ENCODE measurements around the gene MACROD2.

DNA sequence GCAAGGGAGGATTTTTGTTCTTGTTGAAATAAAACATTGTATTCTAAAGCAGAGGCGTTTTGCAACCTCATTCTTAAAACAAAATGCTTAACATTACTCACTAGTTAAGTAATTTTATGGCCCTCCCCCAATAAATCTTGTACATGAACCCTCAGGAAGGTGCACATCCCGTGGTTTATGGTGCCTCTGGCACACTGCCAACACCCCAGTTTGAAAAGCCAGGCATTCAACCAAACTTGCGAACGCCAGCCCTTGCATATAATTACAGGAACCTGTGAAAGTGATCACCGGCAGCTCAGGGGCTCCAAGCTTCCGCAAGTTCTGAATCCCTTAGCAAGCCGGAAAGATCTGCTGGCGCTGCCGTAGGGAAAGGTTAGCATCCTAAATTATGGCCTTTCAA lies 1451.1 kb downstream of the MACROD2 start:
- TF ChIP-seq, protein P1, sequence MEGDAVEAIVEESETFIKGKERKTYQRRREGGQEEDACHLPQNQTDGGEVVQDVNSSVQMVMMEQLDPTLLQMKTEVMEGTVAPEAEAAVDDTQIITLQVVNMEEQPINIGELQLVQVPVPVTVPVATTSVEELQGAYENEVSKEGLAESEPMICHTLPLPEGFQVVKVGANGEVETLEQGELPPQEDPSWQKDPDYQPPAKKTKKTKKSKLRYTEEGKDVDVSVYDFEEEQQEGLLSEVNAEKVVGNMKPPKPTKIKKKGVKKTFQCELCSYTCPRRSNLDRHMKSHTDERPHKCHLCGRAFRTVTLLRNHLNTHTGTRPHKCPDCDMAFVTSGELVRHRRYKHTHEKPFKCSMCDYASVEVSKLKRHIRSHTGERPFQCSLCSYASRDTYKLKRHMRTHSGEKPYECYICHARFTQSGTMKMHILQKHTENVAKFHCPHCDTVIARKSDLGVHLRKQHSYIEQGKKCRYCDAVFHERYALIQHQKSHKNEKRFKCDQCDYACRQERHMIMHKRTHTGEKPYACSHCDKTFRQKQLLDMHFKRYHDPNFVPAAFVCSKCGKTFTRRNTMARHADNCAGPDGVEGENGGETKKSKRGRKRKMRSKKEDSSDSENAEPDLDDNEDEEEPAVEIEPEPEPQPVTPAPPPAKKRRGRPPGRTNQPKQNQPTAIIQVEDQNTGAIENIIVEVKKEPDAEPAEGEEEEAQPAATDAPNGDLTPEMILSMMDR (IDR thresholded peaks at IDR 0.05; ENCODE audit: low read depth, low read length, missing input control), result no peak
- no peak for TF ChIP-seq MAX (IDR thresholded peaks at IDR 0.05)
- TF ChIP-seq TAF1 (conservative IDR thresholded peaks at IDR 0.05), result no peak
- TF ChIP-seq, protein P2, sequence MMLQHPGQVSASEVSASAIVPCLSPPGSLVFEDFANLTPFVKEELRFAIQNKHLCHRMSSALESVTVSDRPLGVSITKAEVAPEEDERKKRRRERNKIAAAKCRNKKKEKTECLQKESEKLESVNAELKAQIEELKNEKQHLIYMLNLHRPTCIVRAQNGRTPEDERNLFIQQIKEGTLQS (IDR thresholded peaks at IDR 0.05), result no peak
- no peak for TF ChIP-seq JUND (IDR thresholded peaks at IDR 0.05)
- TF ChIP-seq EGR1 (IDR thresholded peaks at IDR 0.05; ENCODE audit: low read depth in 2 of 2), result no peak
- no peak for TF ChIP-seq GABPA (IDR thresholded peaks at IDR 0.05 in 1 of 2, conservative IDR thresholded peaks at IDR 0.05 in 1 of 2)
- TF ChIP-seq REST (IDR thresholded peaks at IDR 0.05), result no peak
- TF ChIP-seq HNF4G (IDR thresholded peaks at IDR 0.05), result no peak
- TF ChIP-seq SP1 (IDR thresholded peaks at IDR 0.05), result no peak
- no peak for TF ChIP-seq YY1 (IDR thresholded peaks at IDR 0.05)
- no peak for TF ChIP-seq ZBTB33 (IDR thresholded peaks at IDR 0.05)
- no peak for TF ChIP-seq RXRA (IDR thresholded peaks at IDR 0.05)

Data from liver (tissue), 3 donors.